ENCODE results near the gene TRMT61A.

DNA sequence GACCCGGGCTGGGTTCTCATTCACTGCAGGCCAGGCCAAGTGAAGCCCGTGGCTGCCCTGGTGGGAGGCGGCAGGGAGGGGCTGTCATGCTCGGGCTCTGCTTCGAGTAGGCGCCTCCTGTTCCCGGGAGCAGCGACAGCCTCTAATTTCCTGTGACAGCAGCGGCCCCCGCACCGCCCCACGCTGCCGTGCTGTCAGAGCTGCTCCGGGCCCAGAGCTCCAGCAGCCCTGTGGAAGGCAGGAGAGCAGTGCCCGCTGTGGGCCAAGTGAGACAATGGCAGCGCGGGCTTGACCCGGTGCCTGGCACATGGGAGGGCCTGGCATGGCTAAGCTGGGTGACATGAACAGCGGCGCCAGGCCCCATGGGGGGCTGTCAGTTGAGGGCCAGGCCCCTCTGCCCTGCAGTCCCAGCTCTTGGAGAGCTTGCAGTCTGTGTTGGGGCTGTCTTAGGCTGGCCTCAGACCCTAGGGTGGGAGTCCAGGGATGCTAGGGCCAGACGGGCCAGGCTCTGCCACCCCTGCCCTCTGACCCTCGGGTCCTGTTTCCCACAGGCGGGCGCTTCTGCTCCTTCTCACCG lies 5.1 kb downstream of the TRMT61A start:
- no peak for TF ChIP-seq POLR2A (IDR thresholded peaks at IDR 0.05; ENCODE audit: low read depth, low read length)
- no peak for TF ChIP-seq POLR2AphosphoS5 (IDR thresholded peaks at IDR 0.05; ENCODE audit: low read depth, low read length)
